SK-N-SH (cell line): Measurements from ENCODE around the gene TECPR1.

Experiments
- CHD2 ChIP-seq: fragments of 150-350 bp; IDR thresholded peaks from 2 replicates; pipeline ENCODE4 v1.6.1; 2018; ENCODE audit warnings: low read length; ENCODE audit not compliant: partially characterized antibody
- CTCF ChIP-seq: fragments of 200-600 bp; sonication (generic); IDR thresholded peaks from 2 replicates; pipeline ENCODE4 v1.6.1; 2017; ENCODE audit warnings: antibody characterized with exemption, mild to moderate bottlenecking, moderate library complexity
- EP300 ChIP-seq, 2 experiments: IDR thresholded peaks; 2 replicates each; pipeline versions ENCODE4 v1.4.0 to v1.6.1; 2012; ENCODE audit warnings: borderline replicate concordance in 1 of 2, low read depth in 1 of 2, low read length in 1 of 2
- FOSL2 ChIP-seq: IDR thresholded peaks from 2 replicates; pipeline ENCODE4 v1.4.0; 2012; ENCODE audit warnings: low read depth, mild to moderate bottlenecking, moderate library complexity, borderline replicate concordance
- POLR2AphosphoS5 ChIP-seq: IDR thresholded peaks from 2 replicates; pipeline ENCODE4 v1.6.1; 2012; ENCODE audit warnings: low read depth, low read length
- RCOR1 ChIP-seq: fragments of 150-350 bp; IDR thresholded peaks from 2 replicates; pipeline ENCODE4 v1.6.1; 2017; ENCODE audit warnings: antibody characterized with exemption, low read length
- REST ChIP-seq: IDR thresholded peaks from 2 replicates; pipeline ENCODE4 v1.6.1; 2012; ENCODE audit warnings: mild to moderate bottlenecking, low read depth, low read length, moderate library complexity
- RFX5 ChIP-seq: IDR thresholded peaks from 2 replicates; pipeline ENCODE4 v1.6.1; 2012; ENCODE audit warnings: mild to moderate bottlenecking, improper control_type of control experiment, low read length
- SIN3A ChIP-seq: IDR thresholded peaks from 2 replicates; pipeline ENCODE4 v1.6.1; 2012; ENCODE audit warnings: low read depth, mild to moderate bottlenecking, low read length, moderate library complexity, borderline replicate concordance
- TEAD4 ChIP-seq: IDR thresholded peaks from 2 replicates; pipeline ENCODE4 v1.4.0; 2012; ENCODE audit warnings: mild to moderate bottlenecking, borderline replicate concordance; ENCODE audit not compliant: insufficient read depth
- USF2 ChIP-seq: fragments of 150-350 bp; IDR thresholded peaks from 2 replicates; pipeline ENCODE4 v1.6.1; 2017; ENCODE audit warnings: antibody characterized with exemption, low read length, low read depth, borderline replicate concordance
- TF ChIP-seq, protein P1 (sequence below): IDR thresholded peaks from 2 replicates; pipeline ENCODE4 v1.4.0; 2012; ENCODE audit warnings: low read depth, borderline replicate concordance
- TF ChIP-seq, protein P2 (sequence below): IDR thresholded peaks from 2 replicates; pipeline ENCODE4 v1.4.0; 2012; ENCODE audit warnings: low read depth

GRCh38 chr7:98238076-98238475 is 14.0 kb downstream of the TECPR1 start:
- no peak for TF ChIP-seq EP300 (IDR thresholded peaks at IDR 0.05; ENCODE audit: borderline replicate concordance in 1 of 2, low read depth in 1 of 2, low read length in 1 of 2)
- TF ChIP-seq USF2 = no peak
- TF ChIP-seq, protein P1, sequence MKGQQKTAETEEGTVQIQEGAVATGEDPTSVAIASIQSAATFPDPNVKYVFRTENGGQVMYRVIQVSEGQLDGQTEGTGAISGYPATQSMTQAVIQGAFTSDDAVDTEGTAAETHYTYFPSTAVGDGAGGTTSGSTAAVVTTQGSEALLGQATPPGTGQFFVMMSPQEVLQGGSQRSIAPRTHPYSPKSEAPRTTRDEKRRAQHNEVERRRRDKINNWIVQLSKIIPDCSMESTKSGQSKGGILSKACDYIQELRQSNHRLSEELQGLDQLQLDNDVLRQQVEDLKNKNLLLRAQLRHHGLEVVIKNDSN = no peak
- no peak for TF ChIP-seq FOSL2
- no peak for TF ChIP-seq REST
- TF ChIP-seq, protein P2, sequence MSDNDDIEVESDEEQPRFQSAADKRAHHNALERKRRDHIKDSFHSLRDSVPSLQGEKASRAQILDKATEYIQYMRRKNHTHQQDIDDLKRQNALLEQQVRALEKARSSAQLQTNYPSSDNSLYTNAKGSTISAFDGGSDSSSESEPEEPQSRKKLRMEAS = no peak
- TF ChIP-seq CHD2 = no peak
- TF ChIP-seq TEAD4 = no peak
- TF ChIP-seq SIN3A = no peak
- no peak for TF ChIP-seq POLR2AphosphoS5
- TF ChIP-seq CTCF = no peak
- TF ChIP-seq RFX5 = no peak
- TF ChIP-seq RCOR1 = no peak
